Right lobe of liver (tissue), 4 donors: ENCODE results near the gene ANXA3.

Experiments used
- CTCF ChIP-seq, 4 donors: fragments of 200-600 bp in 3 of 4; fragments of 450-650 bp in 1 of 4; IDR thresholded peaks; one replicate each; pipeline versions ENCODE4 v1.5.1 to v1.8.0; 2016 to 2022; ENCODE audit warnings: antibody characterized with exemption in 4 of 4, mild to moderate bottlenecking in 2 of 4
- POLR2A ChIP-seq: fragments of 450-650 bp; IDR thresholded peaks from one replicate; pipeline ENCODE4 v1.6.1; 2017; ENCODE audit warnings: antibody characterized with exemption, mild to moderate bottlenecking
- donor health status: DM: no; HTN: no; CAD: no.
- donor health status: DM: no; HTN: no; CAD: no.
- donor health status: DM: no; HTN: yes; CAD: no.

- TF ChIP-seq CTCF (IDR thresholded peaks at IDR 0.05) (peak; percentile 50 to 64 (median 58)), POLR2A (no peak)
Observed at GRCh38 chr4:78517050-78517652, 34.4 kb upstream of the ANXA3 start.
